Globus pallidus (tissue), 1 donor: ENCODE data around the gene SLC35G6.
"Not testable (repeated sequence)": the region's sequence is repeated elsewhere in the genome, so short reads cannot be mapped to it uniquely, and the experiment has no call there.

ENCODE experiments used
- DNase-seq: peaks from one replicate; pipeline ENCODE4 v3.0.0-alpha.2; 2015; ENCODE audit warnings: low spot score

The SLC35G6 gene

DNA sequence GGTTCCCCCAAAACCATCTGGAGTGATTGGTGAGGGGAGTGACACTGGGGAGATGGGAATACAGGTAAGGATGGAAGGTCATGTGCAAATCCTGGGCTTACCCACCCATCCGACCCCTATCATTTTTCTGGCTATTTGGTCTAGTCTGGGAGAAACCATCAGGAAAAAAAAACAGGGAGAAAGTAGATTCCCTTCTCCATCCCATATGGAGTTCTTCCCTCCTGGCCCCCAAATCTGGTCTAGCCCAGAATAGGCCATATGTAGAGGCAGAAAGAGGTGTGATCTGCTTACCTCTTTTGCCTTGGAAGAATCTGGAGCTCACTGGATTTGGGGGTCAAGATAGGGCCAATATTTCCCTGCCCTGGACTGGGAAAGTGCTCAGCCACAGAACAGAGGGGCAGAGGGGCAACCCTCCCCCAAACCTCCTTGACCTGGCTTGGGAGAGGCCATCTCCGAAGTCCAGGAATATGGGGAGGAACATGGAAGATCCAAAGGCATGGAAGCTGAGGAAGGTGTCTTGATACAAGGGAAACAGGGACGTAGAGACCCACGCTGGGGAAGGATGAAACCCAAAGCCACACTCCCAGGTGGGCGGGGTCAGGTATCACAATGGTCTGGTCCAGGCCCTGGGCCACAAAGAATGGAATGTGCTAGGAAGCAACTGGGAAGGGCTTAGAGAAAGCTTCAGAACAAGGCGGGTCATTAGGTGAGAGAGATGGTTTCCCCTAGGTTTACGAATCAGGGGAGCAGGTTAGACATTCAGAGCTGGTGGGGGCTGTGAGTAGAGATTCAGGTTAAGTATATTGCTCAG is 20.2 kb upstream of the SLC35G6 start:
- no peak for DNase-seq

DNA sequence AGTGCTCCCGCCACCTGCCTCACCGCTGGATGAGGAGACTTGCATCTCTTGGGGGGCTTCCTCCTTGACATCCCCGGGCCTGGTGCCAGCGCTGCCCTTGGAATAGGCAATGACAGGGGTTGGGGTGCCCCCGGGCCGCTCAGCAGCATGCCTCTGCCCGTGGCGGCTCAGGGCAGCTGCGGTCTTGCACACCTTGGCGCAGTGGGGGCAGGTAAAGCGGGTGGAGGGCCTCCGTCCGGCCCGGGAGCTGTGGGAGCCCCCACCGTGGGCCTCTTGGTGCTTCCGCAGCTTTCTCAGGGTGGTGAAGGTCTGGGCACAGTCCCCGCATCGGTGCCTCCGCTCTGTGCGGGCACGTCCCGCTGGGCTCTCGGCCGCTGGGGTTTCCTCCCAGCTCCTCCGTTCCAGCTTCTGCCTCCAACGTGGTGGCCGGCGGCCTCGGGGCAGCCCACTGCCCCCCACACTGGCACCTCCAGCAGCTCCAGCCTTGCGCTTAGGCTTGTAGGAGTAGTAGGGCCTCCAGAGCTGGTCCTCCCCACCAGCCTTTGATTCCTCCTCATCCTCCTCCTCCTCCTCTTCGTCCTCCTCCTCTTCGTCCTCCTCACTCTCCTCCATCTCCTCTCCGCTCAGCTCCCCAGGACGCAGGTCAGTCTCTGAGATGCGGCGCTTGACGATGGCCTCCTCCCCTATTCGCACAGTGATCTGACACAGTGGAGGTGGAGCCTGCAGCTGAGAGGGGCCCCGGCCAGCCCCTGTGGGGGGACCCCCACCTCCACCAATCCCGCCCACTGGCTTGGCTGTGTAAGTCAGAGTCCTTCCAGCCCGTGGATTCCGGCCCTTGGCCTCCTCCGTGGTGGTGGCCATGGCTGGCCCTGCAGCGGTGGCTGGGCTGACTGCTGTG is 18.5 kb upstream of the SLC35G6 start:
- DNase-seq, result no peak

DNA sequence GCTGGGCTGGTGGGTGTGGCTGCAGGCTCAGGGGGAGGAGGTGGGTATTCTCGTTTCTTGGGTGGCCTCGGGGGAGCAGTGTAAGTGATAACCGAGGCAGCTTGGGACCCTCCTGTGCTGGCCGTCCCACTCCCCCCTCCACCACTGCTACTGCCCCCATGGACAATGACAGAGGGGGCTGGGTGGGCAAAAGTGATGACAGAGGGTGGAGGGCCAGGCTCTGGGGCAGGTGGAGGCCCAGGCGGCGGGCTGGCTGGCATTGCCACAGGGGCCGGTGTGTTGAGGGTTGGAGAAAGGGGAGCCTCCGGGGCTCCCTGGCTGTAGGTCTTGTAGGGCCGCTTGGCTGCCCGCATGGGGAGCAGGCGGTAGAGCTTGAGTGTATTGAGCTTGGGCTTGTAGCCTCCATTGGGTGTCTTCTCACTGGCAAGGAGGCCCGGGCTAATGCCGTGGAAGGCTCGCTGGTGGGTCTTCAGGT is 17.8 kb upstream of the SLC35G6 start:
- DNase-seq, result no peak

DNA sequence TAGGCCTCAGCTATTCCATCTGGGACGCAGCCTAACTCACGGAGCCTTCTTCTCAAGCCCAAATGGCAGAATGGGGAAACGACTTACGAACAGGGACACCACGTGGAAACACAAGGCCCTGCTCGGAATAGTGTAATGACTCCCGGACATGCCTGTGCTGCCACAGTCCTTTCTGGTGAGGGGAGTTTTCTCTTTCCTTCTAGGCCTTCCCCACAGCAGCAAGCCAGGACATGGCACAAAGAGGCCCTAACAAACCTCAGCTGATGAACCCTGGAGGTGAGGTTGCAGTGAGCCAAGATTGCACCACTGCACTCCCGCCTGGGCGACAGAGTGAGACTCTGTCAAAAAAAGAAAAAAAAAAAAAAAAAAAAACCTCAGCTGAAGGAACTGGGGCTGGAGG is 17.2 kb upstream of the SLC35G6 start:
- DNase-seq, result no peak

DNA sequence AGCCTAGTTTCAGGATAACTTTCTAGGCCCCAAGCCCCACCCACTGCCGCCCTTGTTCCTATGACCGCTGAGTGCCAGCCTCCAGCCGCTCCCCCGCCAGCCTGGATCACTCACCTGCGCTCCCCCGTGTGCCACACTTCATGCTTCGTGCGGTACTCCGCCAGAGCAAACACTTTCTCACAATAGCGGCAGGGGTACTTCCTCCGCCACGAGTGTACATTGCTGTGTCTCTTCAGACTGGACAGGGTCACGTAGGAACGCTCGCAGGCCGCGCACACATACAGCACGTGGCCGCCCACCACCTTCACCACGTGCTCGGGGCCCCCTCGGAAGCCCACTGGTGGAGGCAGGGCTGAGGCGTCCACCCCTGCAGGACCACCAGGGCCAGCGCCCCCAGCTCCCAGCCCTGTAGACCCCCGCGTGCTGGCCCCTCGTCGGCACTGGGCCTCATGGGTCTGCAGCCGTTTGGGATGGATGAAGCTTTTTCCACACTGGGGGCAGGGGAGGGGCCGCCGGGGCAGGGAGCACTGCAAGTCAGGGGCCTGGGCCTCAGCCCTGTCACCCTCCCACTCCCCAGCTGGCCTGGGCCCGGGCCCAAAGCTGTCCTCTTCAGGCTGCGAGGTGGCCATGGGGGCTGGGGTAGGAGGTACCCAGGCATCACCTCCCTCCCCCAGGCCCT is 15.5 kb upstream of the SLC35G6 start:
- DNase-seq, result no peak

DNA sequence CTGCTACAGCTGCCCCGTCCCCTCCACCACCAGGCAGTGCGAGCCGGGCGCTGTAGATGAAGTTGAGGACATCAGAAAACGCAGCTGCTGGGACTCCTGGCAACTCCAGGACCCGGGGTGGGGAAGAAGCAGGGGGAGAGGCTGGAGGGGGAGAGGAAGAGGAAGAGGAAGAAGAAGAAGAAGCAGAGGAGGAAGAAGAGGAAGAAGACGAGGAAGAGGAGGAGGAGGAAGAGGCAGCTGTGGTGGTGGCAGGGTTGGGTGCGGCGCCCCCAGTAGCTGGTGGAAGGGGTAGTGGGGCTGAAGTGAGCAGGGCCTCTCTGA is 15.0 kb upstream of the SLC35G6 start:
- no peak for DNase-seq

DNA sequence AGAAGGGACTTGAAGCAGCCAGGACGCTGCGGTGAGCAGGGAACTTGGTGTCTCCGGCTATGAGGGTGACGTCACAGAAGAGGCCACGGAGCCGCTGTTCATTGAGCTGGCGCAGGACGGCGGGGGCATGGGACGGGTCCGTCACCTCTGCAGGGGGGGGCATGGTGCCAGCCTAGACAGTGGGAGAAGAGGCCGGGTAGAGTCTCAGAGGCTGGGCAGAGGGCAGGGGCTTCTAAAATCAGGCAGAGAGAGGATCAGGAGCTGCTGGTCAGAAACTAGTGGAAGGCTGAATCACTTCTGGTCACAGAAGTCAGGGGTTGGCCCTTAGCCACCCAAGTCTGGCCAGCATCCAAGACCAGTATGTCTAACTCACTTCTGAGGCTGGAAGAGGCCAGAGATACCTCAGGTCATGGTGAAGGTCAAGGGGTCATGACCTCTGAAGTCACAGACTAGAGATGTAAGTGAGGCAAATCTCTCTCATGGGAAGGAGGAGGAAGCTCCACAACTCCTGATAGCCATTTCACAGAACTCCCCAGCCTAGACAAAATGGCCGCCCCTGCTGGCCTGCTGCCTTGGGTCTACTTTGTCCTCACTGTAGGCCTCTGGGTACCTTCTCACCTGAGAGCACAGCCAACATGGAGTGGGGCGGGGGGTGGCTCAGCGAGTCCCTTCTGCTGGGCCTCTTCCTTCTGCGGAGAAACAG is 14.5 kb upstream of the SLC35G6 start:
- peak; percentile 33 for DNase-seq

DNA sequence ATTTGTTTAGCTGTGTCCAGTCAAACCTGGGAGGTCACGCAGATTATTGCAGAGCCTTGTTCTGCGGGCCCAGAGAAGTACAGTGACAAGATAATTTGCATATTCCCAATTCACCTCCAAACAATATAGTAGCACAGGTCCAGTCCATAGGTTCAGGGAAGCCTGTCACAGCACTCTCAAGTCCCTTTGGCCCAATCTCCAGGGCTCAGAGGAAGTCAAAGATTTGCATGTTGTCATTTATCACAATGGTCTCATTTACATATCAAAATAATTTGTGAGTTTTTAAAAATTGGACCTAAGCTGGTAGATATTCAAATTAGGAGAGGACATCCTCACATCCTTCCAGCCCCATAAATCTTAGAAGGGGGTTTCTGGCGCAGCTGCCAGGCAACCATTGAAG is 13.7 kb upstream of the SLC35G6 start:
- no peak for DNase-seq

DNA sequence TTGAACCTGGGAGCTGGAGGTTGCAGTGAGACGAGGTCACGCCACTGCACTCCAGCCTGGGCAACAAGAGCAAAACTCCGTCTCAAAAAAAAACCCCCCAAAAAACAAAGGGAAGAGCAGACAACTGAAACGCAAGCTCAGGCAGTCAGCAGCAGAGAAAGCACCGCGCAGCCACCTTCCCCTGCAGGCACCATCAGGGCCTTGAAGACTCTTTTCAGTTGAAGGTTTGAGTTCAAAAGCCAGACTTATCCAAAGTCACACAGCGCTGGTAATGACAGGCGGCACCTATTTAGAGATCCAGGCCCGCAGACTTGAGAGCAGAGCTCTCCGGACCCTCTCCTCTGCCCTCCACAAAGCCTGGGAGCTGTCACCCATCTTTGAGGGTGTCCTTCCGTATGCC is 13.0 kb upstream of the SLC35G6 start:
- no peak for DNase-seq

DNA sequence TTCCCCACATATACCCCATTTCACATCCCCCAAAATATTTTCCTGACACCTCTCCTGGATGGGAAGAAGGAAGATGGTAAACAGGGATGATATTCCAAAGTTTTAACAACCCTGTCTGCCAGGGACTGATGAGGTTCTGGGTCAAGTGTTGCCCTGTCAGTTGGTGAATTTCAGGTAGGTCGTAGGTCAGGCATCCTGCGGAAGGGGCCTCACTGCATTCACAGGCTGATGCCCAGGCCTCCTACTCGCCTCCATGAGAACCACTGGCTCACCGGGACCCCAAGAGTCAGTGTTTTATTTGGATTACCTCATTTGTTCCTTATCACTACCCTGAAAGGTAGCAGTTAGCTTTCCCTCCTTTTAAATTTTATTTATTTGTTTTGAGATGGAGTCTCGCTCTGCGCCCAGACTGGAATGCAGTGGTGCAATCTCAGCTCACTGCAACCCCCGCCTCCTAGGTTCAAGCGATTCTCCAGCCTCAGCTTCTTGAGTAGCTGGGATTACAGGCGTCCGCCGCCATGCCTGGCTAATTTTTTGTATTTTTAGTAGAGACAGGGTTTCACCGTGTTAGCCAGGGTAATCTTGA is 12.3 kb upstream of the SLC35G6 start:
- no peak for DNase-seq

DNA sequence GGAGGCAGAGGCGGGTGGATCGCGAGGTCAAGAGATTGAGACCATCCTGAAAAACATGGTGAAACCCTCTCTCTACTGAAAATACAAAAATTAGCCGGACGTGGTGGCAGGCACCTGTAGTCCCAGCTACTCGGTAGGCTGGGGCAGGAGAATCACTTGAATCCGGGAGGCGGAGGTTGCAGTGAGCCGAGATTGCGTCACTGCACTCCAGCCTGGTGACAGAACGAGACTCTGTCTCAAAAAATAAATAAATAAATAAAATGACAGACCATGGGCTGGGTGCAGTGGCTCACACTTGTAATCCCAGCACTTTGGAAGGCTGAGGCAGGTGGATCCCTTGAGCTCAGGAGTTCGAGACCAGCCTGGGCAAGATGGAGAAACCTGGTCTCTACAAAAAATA is 11.4 kb upstream of the SLC35G6 start:
- not testable (repeated sequence) for DNase-seq

DNA sequence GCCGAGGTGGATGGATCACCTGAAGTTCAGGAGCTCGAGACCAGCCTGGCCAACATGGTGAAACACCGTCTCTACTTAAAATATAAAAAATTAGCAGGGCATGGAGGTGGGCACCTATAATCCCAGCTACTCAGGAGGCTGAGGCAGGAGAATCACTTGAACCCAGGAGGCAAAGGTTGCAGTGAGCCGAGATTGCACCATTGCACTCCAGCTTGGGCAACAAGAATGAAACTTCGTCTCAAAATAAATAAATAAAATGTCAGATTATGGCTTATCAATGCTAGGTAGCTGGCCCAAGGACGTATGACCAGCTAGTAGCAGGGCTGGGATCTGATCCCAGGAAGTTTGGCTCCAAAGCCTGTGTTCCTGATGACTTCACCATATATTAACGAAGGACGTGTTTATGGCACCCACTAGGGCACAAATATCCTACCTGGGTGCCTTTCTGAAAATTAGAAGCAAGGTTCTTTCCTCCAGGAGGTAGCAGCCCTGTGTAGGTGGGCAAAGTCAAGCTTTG is 10.7 kb upstream of the SLC35G6 start:
- not testable (repeated sequence) for DNase-seq

DNA sequence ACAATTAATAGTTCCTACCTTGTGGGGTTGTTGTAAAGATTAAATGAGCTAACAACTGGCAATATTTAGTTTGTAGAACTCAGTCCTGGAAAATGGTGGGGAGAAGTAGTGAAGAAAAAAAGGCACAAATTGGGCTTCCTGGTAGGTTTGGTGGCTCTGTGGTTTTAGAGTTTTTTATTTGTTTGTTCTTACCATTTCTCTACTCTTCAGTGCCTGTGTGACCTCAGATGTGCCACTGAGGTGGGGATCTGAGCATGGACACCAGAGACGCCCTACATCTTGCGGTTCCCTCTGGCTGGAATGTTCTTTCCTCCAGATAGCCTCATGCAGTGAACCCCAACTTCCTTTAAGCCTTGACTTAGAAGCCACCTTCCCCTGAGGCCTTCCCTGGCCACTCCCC is 9.5 kb upstream of the SLC35G6 start:
- no peak for DNase-seq

DNA sequence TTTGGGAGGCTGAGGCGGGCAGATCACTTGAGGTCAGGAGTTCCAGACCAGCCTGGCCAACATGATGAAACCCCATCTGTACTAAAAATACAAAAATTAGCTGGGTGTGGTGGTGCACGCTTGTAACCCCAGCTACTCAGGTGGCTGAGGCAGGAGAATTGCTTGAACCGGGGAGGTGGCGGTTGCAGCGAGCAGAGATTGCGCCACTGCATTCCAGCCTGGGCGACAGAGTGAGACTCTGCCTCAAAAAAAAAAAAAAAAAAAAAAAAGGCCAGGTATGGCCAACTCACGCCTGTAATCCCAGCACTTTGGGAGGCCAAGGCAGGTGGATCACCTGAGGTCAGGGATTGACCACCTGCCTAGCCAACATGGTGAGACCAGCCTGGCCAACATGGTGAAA is 6.5 kb upstream of the SLC35G6 start:
- not testable (repeated sequence) for DNase-seq

DNA sequence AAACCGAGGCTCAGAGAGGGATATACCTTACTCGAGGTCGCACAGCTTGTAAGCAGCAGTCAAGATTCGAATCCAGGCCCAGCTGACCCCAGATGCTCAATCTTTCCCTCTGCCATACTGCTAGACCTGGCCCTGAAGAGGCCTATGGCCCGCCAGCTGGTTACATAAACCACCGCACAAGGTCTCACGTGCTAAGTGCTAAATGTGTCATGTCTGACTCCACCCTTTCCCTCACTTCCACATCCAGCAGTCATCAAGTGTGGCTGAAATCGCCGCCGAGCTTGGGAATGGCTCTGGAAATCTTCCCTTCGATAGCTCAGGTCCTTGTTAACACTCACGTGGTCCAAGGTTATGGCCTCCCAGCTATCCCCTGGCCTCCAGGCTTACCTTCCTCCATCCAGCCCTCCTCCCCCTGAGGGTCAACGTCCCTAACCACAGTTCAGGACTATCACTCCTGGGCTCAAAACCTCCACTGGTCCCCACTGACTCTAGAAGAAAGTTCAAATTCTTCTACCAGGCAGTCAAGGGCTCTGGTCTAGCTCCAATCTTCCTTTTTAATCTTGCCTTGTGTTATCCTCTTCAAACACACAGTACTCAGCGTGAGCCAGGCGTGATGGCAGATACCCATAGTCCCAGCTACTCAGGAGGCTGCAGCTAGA is 5.4 kb upstream of the SLC35G6 start:
- DNase-seq, result no peak

DNA sequence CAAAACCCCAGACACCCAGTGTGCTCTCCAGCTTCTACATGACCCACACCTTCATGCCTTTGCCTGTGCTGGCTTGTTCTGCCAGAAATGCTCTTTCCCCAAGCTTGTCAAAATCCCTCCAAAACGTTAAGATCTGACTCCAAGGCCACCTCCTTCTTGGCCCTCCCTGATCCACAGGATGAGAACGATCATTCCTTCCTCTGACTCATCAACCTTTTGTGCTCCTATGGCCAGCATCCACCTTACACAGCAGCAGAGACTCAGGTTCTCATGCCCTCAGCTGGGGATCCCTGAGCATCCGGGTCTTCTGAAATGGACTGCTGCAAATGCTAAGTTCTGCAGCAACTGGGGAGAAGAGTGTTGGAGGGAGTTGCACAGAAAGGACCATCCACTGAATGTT is 4.8 kb upstream of the SLC35G6 start:
- no peak for DNase-seq

DNA sequence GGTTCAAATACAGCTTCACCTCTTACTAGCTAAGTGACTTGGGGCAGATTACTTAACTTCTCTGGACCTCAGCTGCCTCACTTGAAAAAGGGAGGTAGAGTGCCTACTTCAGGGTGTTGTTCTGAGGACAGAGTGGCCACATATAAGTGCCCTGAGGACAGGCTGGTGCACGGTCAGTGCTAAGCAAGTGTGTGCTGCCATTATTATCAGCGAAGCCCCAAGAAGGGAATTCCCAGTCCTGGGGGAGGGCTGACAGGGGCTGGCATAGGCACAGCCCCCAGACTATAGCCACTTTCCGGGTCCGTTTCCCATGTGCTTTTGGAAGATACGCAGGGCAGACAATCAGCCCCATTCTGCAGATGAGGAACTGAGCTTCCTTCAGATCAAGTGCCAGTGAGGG is 4.3 kb upstream of the SLC35G6 start:
- no peak for DNase-seq

DNA sequence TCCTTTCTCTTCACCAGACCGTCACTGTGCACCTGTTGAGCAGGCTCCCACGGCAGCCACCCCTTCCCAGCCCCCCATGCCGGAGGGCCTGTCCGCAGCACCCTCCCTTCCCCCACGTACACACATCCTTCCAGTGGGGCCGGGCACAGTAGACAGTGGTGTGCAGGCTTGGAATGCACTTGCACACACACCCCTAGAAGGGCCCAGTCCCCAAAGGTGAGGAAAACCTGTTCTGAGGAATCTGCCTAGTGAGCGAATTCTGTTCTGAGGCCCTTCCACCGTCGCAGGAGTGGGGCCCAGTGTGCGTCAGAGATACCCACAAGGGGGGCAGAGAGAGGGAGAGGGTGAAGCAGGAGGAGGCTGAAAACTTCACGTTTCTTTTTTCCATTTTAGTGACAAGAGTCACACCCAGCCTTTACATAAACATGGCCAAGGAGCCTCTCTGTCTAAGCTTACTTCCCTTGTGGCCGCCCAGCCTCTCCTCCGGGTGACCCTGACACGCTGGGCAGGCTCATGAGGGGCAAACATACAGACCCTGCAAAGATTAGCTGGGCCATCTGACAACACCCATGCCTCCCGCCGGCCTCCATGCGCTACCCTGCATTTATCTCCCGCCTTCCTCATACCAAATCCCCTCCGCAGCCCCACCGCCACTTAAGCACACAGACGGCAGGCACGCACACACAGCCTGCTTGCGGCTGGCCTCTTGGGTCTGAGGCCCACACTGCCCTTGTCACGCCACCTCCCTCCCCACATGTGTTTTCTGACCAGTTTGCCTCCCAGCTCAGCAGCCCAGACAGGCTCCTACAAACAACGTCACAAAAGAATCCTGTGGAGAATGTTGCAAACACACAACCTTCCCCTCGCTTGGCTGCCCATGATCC is 3.6 kb upstream of the SLC35G6 start:
- DNase-seq, result peak; percentile 56

DNA sequence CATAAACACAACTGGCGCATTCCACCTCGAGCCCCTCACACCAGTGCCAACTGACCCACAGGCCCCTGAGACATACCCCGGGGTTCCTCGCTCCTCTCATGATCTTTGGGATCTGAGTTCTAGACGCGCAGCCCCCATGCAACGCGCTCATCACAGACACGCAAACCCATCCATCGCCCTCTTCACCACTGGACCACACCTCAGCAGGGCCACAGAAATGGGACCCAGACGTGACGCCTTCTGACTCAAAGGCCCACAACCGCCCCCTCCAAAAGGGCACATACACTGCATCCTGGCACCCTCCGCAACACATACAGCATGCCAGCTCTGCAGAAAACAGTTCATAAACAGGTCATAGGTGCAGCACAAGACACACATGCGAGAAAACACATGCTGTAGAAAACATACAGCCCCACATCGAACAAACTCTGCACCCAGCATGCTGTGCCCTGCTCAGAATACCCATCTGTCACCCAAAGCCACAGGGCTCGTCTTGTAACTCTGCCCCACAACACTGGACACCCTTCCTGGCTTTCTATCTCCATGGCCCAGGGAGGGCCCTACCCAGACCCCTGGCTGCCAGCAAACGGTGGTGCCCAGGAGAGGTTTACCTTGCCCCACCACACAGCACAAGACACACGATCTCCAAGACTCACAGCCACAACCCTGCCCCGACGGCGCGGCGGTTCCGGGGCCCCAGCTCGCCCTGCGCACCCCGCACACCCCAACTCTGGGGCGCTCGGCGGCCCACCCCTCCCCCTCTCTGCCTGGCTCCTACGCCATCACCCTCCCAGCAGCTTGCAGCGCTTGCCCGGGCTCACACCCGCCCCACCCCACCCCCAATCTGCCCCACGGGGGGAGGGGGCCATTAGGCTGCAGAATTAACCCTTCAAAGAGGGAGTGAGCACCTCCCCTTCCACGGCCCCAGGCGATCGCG is 2.7 kb upstream of the SLC35G6 start:
- peak; percentile 72 for DNase-seq
